Measurements from ENCODE around the gene FBXO27.
A peak's percentile ranks its signal among the peaks of the same experiment; 100 is the strongest.

Gene FBXO27

DNA sequence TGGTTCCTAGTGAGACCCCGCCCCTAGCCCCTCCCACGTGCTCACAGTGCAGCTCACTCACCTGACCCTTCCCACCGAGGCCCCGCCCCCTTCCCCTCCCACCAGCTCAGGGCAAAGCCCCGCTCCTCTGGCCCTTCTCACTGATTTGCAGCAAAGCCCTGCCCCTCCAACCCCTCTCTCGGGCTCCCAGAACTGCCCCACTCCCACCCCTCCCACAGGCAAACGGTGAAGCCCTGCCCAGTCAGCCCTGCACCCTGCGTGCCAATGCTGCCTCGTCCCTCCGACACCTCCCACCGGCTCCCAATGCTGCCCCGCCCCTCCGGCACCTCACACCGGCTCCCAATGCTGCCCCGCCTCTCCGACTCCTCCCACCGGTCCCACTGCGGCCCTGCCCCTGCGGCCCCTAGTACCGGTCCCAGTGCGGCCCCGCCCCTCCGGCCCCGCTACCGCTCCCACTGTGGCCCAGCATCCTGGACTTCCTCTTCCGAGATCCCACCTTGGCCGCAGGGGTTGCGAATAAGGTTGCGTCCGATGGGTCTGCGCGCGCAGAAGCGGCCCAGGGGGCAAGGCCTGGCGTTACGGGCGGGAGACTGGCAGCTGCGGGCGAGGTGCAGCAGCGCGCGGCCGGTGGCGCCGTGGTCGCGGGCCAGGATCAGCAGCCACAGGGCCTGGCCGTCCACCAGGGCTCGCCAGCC, 834 bp downstream of the FBXO27 start:
- TF ChIP-seq CTCF (conservative IDR thresholded peaks at IDR 0.05; ENCODE audit: low read depth), result no peak
- peak overlapping the region; percentile 91 for H3K27ac ChIP-seq
- CTCF ChIA-PET, result no interaction called here
- POLR2A ChIA-PET (ENCODE audit: low non-redundant PET), result no interaction called here
- DNase-seq (ENCODE audit: low spot score), result peak; percentile 95

DNA sequence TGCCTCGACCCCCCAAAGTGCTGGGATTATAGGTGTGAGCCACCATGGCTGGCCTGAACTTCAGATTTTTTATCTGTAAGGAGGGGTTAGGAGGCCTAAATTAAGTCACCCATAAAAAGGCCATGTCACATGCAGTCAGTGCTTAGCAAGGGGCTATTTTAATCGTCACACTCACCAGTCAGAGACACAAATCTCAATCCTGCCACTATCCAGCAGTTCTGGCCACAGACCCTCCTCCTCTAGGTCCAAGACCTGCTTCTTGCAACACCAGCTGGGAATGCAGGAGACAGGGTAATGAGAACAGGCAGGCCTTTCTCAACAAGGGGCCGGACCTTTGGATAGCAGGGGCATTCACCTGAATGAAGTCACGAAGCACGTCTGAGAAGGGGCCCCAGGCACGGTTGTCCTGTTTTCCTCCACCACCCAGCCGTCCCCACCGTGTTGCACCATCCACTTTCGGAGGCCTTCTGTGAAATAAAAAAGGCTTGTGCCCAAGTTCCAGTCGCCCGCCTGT, 1.4 kb downstream of the FBXO27 start:
- no peak for DNase-seq (ENCODE audit: low spot score)
- peak overlapping the region; percentile 91 for H3K27ac ChIP-seq
- ChIA-PET CTCF (no interaction called here), POLR2A (ENCODE audit: low non-redundant PET) (no interaction called here)
- TF ChIP-seq CTCF (conservative IDR thresholded peaks at IDR 0.05; ENCODE audit: low read depth), result no peak

DNA sequence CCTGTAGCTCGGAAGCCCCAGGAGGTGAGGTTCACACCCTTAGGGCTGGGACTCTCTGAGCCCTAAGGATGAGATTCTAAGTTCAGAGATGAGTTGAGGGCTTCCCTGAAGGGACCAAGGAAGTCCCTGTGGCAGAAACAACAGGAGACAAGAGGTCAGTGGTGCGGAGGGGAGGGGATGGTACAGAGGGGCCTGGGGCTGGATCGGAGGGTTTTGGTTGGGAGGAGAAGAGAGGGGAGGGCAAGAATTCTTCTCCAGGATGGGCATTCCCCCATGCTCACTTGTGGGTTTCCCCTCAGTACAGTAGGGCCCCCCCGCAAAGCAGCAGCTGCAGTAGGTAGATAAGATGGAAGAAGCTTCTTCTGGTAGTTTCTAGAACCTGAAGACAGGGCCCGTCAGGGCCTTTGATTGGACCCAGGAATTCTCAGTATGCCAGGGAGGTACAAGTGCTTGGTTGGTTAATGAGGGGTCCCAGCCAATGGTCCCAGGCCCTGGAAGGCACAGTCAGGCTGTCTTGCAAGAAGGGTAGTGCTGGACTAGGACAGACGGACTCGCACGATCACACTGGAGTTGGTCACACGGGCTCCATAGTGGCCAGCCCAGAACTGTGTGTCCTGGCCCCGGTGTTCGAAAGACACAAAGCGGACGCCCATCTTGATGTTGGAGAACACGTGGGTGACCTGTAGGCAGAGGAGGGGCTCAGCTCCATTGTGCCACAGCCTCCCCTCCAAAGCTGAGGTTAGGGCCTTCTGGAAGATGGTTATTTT, 7.3 kb downstream of the FBXO27 start:
- TF ChIP-seq CTCF (conservative IDR thresholded peaks at IDR 0.05; ENCODE audit: low read depth), result no peak
- CTCF ChIA-PET, result no interaction called here
- POLR2A ChIA-PET (ENCODE audit: low non-redundant PET), result no interaction called here
- no peak for DNase-seq (ENCODE audit: low spot score)
- H3K27ac ChIP-seq, result no peak overlapping the region

DNA sequence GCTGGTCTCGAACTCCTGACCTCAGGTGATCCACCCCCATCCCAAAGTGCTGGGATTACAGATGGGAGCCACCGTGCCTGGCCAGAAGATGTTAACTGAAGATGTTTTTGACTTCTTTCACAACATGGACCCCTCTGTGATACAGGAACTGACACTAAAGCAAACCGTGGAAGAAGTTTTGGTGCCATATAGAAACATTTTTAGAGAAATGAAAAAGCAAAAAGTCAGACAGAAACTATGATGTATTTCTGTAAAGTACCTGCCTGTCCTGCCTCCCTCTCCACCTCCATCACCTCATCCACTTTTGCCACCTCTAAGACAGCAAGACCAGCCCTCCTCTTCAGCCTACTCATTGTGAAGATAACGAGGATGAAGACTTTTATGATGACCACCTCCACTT, 11.3 kb downstream of the FBXO27 start:
- ChIA-PET POLR2A (ENCODE audit: low non-redundant PET) (no interaction called here), CTCF (no interaction called here)
- DNase-seq (ENCODE audit: low spot score), result no peak
- no peak overlapping the region for H3K27ac ChIP-seq
- no peak for TF ChIP-seq CTCF (conservative IDR thresholded peaks at IDR 0.05; ENCODE audit: low read depth)

GRCh38 chr19:39017646-39018045, 14.7 kb downstream of the FBXO27 start:
- no peak for TF ChIP-seq CTCF (conservative IDR thresholded peaks at IDR 0.05; ENCODE audit: low read depth)
- H3K27ac ChIP-seq, result no peak overlapping the region
- DNase-seq (ENCODE audit: low spot score), result no peak
- ChIA-PET CTCF (no interaction called here), POLR2A (ENCODE audit: low non-redundant PET) (no interaction called here)

GRCh38 chr19:39017026-39017425, 15.3 kb downstream of the FBXO27 start:
- no peak overlapping the region for H3K27ac ChIP-seq
- no peak for TF ChIP-seq CTCF (conservative IDR thresholded peaks at IDR 0.05; ENCODE audit: low read depth)
- ChIA-PET POLR2A (ENCODE audit: low non-redundant PET) (no interaction called here), CTCF (no interaction called here)
- no peak for DNase-seq (ENCODE audit: low spot score)

All from RWPE1 (cell line).